Germinal center (tissue), 1 donor: Measurements from ENCODE around the gene CACNA1B.
"Not testable (repeated sequence)": the region's sequence is repeated elsewhere in the genome, so short reads cannot be mapped to it uniquely, and the experiment has no call there.

Experiments used
- DNase-seq: peaks from one replicate; pipeline ENCODE4 v3.0.0; 2012; ENCODE audit warnings: mixed read lengths, low spot score

Gene CACNA1B

DNA sequence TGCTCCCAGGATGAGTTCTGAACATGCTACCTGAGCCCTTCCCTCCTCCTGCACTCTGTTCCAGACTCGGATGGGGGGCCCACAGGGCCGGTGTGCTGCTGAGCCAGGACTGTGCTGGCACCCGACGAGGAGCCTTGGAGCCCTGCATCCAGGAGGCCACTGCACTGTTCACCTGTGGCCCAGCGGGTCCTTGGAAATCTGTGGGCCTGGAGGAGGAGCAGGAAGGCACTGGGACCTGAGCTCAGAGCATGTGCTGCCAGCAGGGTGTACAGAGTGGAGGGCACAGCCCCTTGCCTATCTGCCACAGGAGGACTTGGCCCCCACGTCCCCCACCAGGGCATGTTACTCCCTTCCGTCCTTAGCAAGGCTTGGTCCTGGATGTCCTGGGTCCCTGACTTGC lies 265.9 kb downstream of the CACNA1B start:
- not testable (repeated sequence) for DNase-seq

DNA sequence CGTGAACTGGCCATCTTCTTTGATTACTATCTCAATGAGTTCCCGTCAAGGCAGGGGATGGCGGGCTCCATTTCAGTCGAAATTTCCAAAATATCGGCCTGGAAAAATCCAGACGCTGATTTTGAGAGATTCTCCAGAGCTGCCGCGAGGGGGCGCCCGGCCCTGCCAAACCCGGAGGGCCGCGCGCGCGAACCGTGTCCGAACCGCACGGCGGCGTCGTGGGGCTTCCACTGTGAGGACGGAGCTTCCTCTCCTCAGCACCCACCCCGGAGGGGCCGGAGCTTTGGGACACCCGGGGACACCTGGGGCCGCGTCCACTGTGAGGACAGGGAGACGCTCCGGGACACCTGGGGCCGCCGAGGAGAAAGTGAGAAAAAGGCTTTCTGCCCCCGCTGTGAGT lies 270.0 kb downstream of the CACNA1B start:
- not testable (repeated sequence) for DNase-seq

DNA sequence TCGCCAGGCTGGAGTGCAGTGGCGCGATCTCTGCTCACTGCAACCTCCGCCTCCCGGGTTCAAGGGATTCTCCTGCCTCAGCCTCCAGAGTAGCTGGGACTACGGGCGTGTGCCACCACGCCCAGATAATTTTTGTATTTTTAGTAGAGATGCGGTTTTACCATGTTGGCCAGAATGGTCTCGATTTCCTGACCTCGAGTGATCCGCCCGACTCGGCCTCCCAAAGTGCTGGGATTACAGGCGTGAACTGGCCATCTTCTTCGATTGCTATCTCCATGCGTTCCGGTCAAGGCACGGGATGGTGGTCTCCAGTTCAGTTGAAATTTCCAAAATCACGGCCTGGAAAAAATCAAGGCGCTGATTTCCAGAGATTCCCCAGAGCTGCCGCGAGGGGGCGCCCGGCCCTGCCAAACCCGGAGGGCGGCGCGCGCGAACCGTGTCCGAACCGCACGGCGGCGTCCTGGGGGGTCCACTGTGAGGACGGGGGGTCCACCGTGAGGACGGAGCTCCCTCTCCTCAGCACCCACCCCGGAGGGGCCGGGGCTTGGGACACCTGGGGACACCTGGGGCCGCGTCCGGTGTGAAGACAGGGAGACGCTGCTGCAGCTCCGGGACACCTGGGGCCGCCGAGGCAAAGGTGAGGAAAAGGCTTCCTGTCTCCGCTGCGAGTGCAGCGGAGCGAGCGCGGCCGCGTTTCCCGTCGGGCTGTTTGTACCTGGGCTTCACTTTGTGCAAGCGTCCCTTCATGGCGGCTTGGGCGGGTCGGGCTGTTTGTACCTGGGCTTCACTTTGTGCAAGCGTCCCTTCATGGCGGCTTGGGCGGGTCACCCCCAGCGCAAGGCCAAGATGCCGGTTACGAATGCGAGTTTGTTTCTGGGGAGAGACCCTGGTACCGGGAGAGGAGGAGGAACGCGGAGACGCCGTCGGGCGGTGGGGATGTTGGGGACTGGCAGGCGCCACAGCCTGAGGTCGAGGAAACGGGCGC lies 272.4 kb downstream of the CACNA1B start:
- DNase-seq = peak; percentile 4

DNA sequence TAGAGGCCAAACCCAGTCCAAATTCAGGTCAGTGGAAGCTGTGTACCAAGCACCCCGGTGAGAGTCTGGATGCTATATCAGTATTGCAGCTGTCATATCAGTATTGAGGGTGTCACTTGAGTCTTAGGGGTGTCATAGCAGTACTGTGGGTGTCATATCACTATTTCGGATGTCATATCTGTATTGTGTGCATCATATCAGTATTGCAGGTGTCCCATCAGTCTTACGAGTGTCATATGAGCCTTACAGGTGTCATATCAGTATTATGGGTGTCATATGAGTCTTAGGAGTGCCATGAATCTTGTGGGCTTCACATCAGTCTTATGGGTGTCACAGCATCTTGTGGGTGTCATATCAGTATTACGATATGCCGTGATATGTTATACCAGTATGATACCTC lies 278.2 kb downstream of the CACNA1B start:
- DNase-seq = not testable (repeated sequence)

DNA sequence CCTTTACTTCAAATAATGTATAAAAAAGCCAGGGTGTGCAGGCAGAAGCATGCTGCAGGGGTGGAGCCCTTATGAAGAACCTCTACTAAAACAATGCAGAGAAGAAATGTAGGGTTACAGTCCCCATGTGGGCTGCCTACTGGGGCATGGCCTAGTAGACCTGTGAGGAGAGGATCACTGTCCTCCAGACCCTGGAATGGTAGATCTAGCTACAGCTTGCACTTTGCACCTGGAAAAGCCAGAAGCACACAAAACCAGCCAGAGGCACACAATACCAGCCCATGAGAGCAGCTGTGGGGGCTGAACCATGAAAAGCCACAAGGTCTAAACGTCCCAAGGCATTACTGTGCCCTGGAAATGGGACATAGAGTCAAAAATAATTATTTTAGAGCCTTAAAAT lies 289.2 kb downstream of the CACNA1B start:
- not testable (repeated sequence) for DNase-seq
